ENCODE results near the gene TRMT10A. TPM values are rescaled to one million over a fixed set of nuclear protein-coding genes. Genes with fewer than 3 reads are reported as not detected.

The TRMT10A gene
- total and polyA plus RNA-seq, 2 experiments from 2014 or later: 4.7 to 5.3 TPM

DNA sequence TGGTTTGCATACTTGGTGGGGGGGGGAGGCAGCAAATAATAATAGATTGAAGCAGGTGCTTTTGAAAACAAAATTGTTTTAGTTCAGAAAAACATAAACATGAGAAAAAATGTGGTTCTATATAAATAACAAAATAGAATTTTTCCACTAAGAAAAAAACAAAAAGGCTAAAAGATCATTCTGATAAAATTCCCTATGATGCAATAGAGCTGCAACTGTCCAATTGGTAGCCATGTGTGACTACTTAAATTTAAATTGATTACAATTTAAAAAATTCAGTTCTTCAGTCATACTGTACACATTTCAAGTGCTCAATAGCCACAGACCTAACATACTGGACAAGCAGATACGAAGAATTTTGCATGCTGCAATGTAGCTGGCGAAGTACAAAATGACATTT lies 11.0 kb downstream of the TRMT10A start:
- no peak for ATAC-seq
- H4K20me1 ChIP-seq (replicated peaks; ENCODE audit: insufficient read depth): no peaks in the 10 kb centered on the region
- H3K79me2 ChIP-seq (replicated peaks; ENCODE audit: insufficient read depth): no peaks in the 10 kb centered on the region
- H3K27me3 ChIP-seq (ENCODE audit: insufficient read depth): no peaks in the 10 kb centered on the region
- no peak overlapping the region for H3K27ac ChIP-seq (ENCODE audit: low read depth)
- H3K4me3 Mint-ChIP-seq: no peak overlapping the region
- no peaks in the 10 kb centered on the region for H3K9me2 ChIP-seq (ENCODE audit: insufficient read depth)
- H3K36me3 Mint-ChIP-seq (ENCODE audit: low read depth): no peaks in the 10 kb centered on the region
- H2AFZ ChIP-seq: no peak overlapping the region
- H3K27me3 Mint-ChIP-seq (ENCODE audit: insufficient read depth, low read depth, poor library complexity): no peaks in the 10 kb centered on the region
- peaks cover 7% of the 10 kb centered on the region; the same call in 1 of the 2 replicates for H3K4me1 ChIP-seq (ENCODE audit: insufficient read depth)
- TF ChIP-seq CREB1 (CRISPR knock-in tag; IDR thresholded peaks at IDR 0.05; ENCODE audit: low read depth): no peak
- TF ChIP-seq NANOG (IDR thresholded peaks at IDR 0.05; ENCODE audit: borderline replicate concordance): no peak
- no peaks in the 10 kb centered on the region for H3F3A ChIP-seq (replicated peaks; ENCODE audit: low read depth)
- no peak overlapping the region for H3K27ac Mint-ChIP-seq
- H3K36me3 ChIP-seq (ENCODE audit: insufficient read depth): no peaks in the 10 kb centered on the region
- no peak overlapping the region for H3K4me2 ChIP-seq
- H3K4me3 ChIP-seq: no peak overlapping the region
- H3K4me1 Mint-ChIP-seq: peaks cover 7% of the 10 kb centered on the region; the same call in 2 of the 3 replicates
- H3K9me3 Mint-ChIP-seq: no peaks in the 10 kb centered on the region
- DNase-seq (ENCODE audit: low spot score): no peak

- Histone ChIP-seq H3K9me2 (ENCODE audit: insufficient read depth) (no peaks in the 10 kb centered on the region), H3K79me2 (replicated peaks; ENCODE audit: insufficient read depth) (no peaks in the 10 kb centered on the region), H3F3A (replicated peaks; ENCODE audit: low read depth) (no peaks in the 10 kb centered on the region), H2AFZ (no peak overlapping the region), H3K4me1 (ENCODE audit: insufficient read depth) (no peaks in the 10 kb centered on the region), H3K4me3 (no peak overlapping the region), H3K27me3 (ENCODE audit: insufficient read depth) (no peaks in the 10 kb centered on the region), H3K36me3 (ENCODE audit: insufficient read depth) (no peaks in the 10 kb centered on the region), H3K4me2 (no peak overlapping the region), H4K20me1 (replicated peaks; ENCODE audit: insufficient read depth) (no peaks in the 10 kb centered on the region), H3K27ac (ENCODE audit: low read depth) (no peak overlapping the region)
- Mint-ChIP-seq H3K4me3 (no peak overlapping the region), H3K9me3 (no peaks in the 10 kb centered on the region), H3K27me3 (ENCODE audit: insufficient read depth, low read depth, poor library complexity) (peaks cover 2% of the 10 kb centered on the region), H3K27ac (no peak overlapping the region), H3K36me3 (ENCODE audit: low read depth) (no peaks in the 10 kb centered on the region), H3K4me1 (peaks cover 3% of the 10 kb centered on the region; the same call in 2 of the 3 replicates)
- TF ChIP-seq ZNF331 (CRISPR knock-in tag; IDR thresholded peaks at IDR 0.05; ENCODE audit: low read depth): no peak
- TF ChIP-seq ZNF462 (CRISPR knock-in tag; IDR thresholded peaks at IDR 0.05): no peak
- no peak for TF ChIP-seq ZNF114 (CRISPR knock-in tag; IDR thresholded peaks at IDR 0.05)
- TF ChIP-seq ETS1 (IDR thresholded peaks at IDR 0.05): no peak
- no peak for TF ChIP-seq STAT1 (IDR thresholded peaks at IDR 0.05; ENCODE audit: unreplicated experiment)
- TF ChIP-seq EZH2 (IDR thresholded peaks at IDR 0.05; ENCODE audit: low read depth, unreplicated experiment): no peak
- TF ChIP-seq JUNB (IDR thresholded peaks at IDR 0.05; ENCODE audit: unreplicated experiment): no peak
- TF ChIP-seq EZH2phosphoT487 (IDR thresholded peaks at IDR 0.05; ENCODE audit: unreplicated experiment): no peak
- DNase-seq (ENCODE audit: low spot score): no peak
- ATAC-seq: no peak
These were observed 23.4 kb downstream of the TRMT10A start for GRCh38 chr4:99540277-99540939.

Data from GM23338 (cell line).